Measurements from ENCODE around the gene LBH. TPM values are rescaled to one million over a fixed set of nuclear protein-coding genes. Genes with fewer than 3 reads are reported as not detected.

The LBH gene
- total RNA-seq, 1 experiment from 2014 or later: 5.8 TPM

- CTCF ChIA-PET: interaction anchor here (0.5 to 1.6 kb wide), 2 partner anchors 107 to 396 kb away, joined by 4 to 11 read pairs; no protein-coding TSS in a partner anchor
- Histone ChIP-seq H4K20me1 (ENCODE audit: low read length) (no peaks in the 10 kb centered on the region), H3K79me2 (ENCODE audit: low read length) (no peaks in the 10 kb centered on the region), H3F3A (ENCODE audit: low read length, unreplicated experiment) (no peaks in the 10 kb centered on the region), H3K9me2 (replicated peaks; ENCODE audit: low read length) (no peaks in the 10 kb centered on the region), H3K27me3 (ENCODE audit: low read length) (no peaks in the 10 kb centered on the region), H3K4me3 (ENCODE audit: low read length) (no peak overlapping the region), H3K4me2 (ENCODE audit: low read length) (no peak overlapping the region), H3K36me3 (ENCODE audit: low read depth, low read length) (no peaks in the 10 kb centered on the region), H3K9ac (ENCODE audit: low read length) (no peak overlapping the region), H3K27ac (ENCODE audit: low read length) (no peak overlapping the region), H3K4me1 (ENCODE audit: insufficient read depth, low read length) (peaks cover 26% of the 10 kb centered on the region), H2AFZ (ENCODE audit: low read length) (no peak overlapping the region), H3K9me3 (ENCODE audit: low read length) (no peaks in the 10 kb centered on the region)
- TF ChIP-seq EZH2 (IDR thresholded peaks at IDR 0.05; ENCODE audit: low read length, unreplicated experiment) (no peak), CTCF (conservative IDR thresholded peaks at IDR 0.05; ENCODE audit: low read depth, low read length) (no peak), EZH2phosphoT487 (IDR thresholded peaks at IDR 0.05; ENCODE audit: borderline replicate concordance, low read length) (no peak)
- ATAC-seq (no peak), DNase-seq (no peak)
- POLR2A ChIA-PET (ENCODE audit: unreplicated experiment): no interaction called here
- intact Hi-C loops (cut with micrococcal nuclease): loop anchor here (2.0 to 10.0 kb wide), 2 partner anchors 37 to 393 kb away; no protein-coding TSS in a partner anchor
- no TSS peak for BruUV-seq (replicated peaks)
Observed at GRCh38 chr2:30272286-30272685, 41.0 kb downstream of the LBH start.

- Histone ChIP-seq H3K9ac (ENCODE audit: low read length) (no peak overlapping the region), H3K79me2 (ENCODE audit: low read length) (no peaks in the 10 kb centered on the region), H3K4me1 (ENCODE audit: insufficient read depth, low read length) (peaks cover 26% of the 10 kb centered on the region), H3K36me3 (ENCODE audit: low read depth, low read length) (no peaks in the 10 kb centered on the region), H3K4me2 (ENCODE audit: low read length) (peak overlapping the region; percentile 74), H3F3A (ENCODE audit: low read length, unreplicated experiment) (no peaks in the 10 kb centered on the region), H2AFZ (ENCODE audit: low read length) (no peak overlapping the region), H3K9me3 (ENCODE audit: low read length) (no peaks in the 10 kb centered on the region), H3K4me3 (ENCODE audit: low read length) (peak overlapping the region; percentile 17; the same call in 1 of the 2 replicates), H3K9me2 (replicated peaks; ENCODE audit: low read length) (no peaks in the 10 kb centered on the region), H3K27ac (ENCODE audit: low read length) (peak overlapping the region; percentile 73), H3K27me3 (ENCODE audit: low read length) (no peaks in the 10 kb centered on the region), H4K20me1 (ENCODE audit: low read length) (no peaks in the 10 kb centered on the region)
- ChIA-PET CTCF (interaction anchor here (0.5 to 1.6 kb wide), 2 partner anchors 108 to 396 kb away, joined by 4 to 11 read pairs; no protein-coding TSS in a partner anchor), POLR2A (ENCODE audit: unreplicated experiment) (no interaction called here)
- DNase-seq (peak; percentile 76), ATAC-seq (peak; percentile 30)
- no peak for TF ChIP-seq EZH2 (IDR thresholded peaks at IDR 0.05; ENCODE audit: low read length, unreplicated experiment)
- no peak for TF ChIP-seq CTCF (conservative IDR thresholded peaks at IDR 0.05; ENCODE audit: low read depth, low read length)
- TF ChIP-seq EZH2phosphoT487 (IDR thresholded peaks at IDR 0.05; ENCODE audit: borderline replicate concordance, low read length): no peak
- intact Hi-C loops (cut with micrococcal nuclease): loop anchor here (2.0 to 10.0 kb wide), 2 partner anchors 38 to 392 kb away; no protein-coding TSS in a partner anchor
- BruUV-seq (replicated peaks): no TSS peak
Observed at GRCh38 chr2:30272761-30273573, 41.6 kb downstream of the LBH start.

- peak; percentile 40 for ATAC-seq
Observed at GRCh38 chr2:30273574-30273929, 42.2 kb downstream of the LBH start.

More at GRCh38 chr2:30273574-30273929, 42.2 kb downstream of the LBH start:
- Histone ChIP-seq H3K4me3 (ENCODE audit: low read length) (peak overlapping the region; percentile 17; the same call in 1 of the 2 replicates), H4K20me1 (ENCODE audit: low read length) (no peaks in the 10 kb centered on the region), H3K27ac (ENCODE audit: low read length) (peak overlapping the region; percentile 73), H3K9ac (ENCODE audit: low read length) (no peak overlapping the region), H3K4me1 (ENCODE audit: insufficient read depth, low read length) (peaks cover 26% of the 10 kb centered on the region), H2AFZ (ENCODE audit: low read length) (no peak overlapping the region), H3F3A (ENCODE audit: low read length, unreplicated experiment) (no peaks in the 10 kb centered on the region), H3K9me2 (replicated peaks; ENCODE audit: low read length) (no peaks in the 10 kb centered on the region), H3K4me2 (ENCODE audit: low read length) (peak overlapping the region; percentile 74), H3K36me3 (ENCODE audit: low read depth, low read length) (no peaks in the 10 kb centered on the region), H3K9me3 (ENCODE audit: low read length) (no peaks in the 10 kb centered on the region), H3K27me3 (ENCODE audit: low read length) (no peaks in the 10 kb centered on the region), H3K79me2 (ENCODE audit: low read length) (no peaks in the 10 kb centered on the region)
- TF ChIP-seq EZH2phosphoT487 (IDR thresholded peaks at IDR 0.05; ENCODE audit: borderline replicate concordance, low read length) (no peak), EZH2 (IDR thresholded peaks at IDR 0.05; ENCODE audit: low read length, unreplicated experiment) (no peak), CTCF (conservative IDR thresholded peaks at IDR 0.05; ENCODE audit: low read depth, low read length) (no peak)
- POLR2A ChIA-PET (ENCODE audit: unreplicated experiment): no interaction called here
- CTCF ChIA-PET: interaction anchor here (1.6 kb wide), 1 partner anchor 108 kb away, joined by 11 read pairs; no protein-coding TSS in a partner anchor
- no TSS peak for BruUV-seq (replicated peaks)
- peak; percentile 79 for DNase-seq
- intact Hi-C loops (cut with micrococcal nuclease): loop anchor here (2.0 to 10.0 kb wide), 2 partner anchors 39 to 391 kb away; no protein-coding TSS in a partner anchor
